Subcutaneous adipose tissue (tissue), 4 donors: ENCODE data around the gene GLT8D1. TPM values are rescaled to one million over a fixed set of nuclear protein-coding genes. Genes with fewer than 3 reads are reported as not detected.

Experiments used
- CTCF ChIP-seq: fragments of 450-650 bp; IDR thresholded peaks from one replicate; pipeline ENCODE4 v1.5.1; 2016; ENCODE audit warnings: low read depth, mild to moderate bottlenecking, control low read depth, antibody characterized with exemption, moderate library complexity
- total RNA-seq, 4 donors: library from RNA; depleted of rRNA; stranded (reverse); fragments of >200 nt; gene quantifications; one replicate each; pipeline ENCODE4 v1.1.0, GENCODE V29; 2016

GLT8D1 gene
- total RNA-seq, 4 donors from 2014 or later = 35.2 to 53.9 (median 46.2) TPM

GRCh38 chr3:52739730-52740129 is 34.1 kb upstream of the GLT8D1 start:
- TF ChIP-seq CTCF = no peak

- no peak for TF ChIP-seq CTCF
Observed at GRCh38 chr3:52733256-52733891, 27.8 kb upstream of the GLT8D1 start.

- TF ChIP-seq CTCF = no peak
Observed at GRCh38 chr3:52731590-52731989, 26.0 kb upstream of the GLT8D1 start.

- no peak for TF ChIP-seq CTCF
Observed at GRCh38 chr3:52730681-52731080, 25.1 kb upstream of the GLT8D1 start.

- no peak for TF ChIP-seq CTCF
Observed at GRCh38 chr3:52724511-52724910, 18.9 kb upstream of the GLT8D1 start.

GRCh38 chr3:52723935-52724334 is 18.3 kb upstream of the GLT8D1 start:
- no peak for TF ChIP-seq CTCF

- TF ChIP-seq CTCF = no peak
Observed at GRCh38 chr3:52722491-52722890, 16.9 kb upstream of the GLT8D1 start.
